Tibial nerve (tissue), 4 donors: ENCODE results near the gene MT2A. TPM values are rescaled to one million over a fixed set of nuclear protein-coding genes. Genes with fewer than 3 reads are reported as not detected.
"Not testable (repeated sequence)": the region's sequence is repeated elsewhere in the genome, so short reads cannot be mapped to it uniquely, and the experiment has no call there.

Experiments used
- DNase-seq, 2 donors: peaks; one replicate each; pipeline ENCODE4 v3.0.0-alpha.2; 2019; ENCODE audit warnings: low spot score in 2 of 2
- H3K27ac ChIP-seq, 4 donors: fragments of 200-600 bp; sonication (generic) in 3 of 4; one replicate each; pipeline ENCODE4 v1.5.1; 2017 to 2019; ENCODE audit warnings: mild to moderate bottlenecking in 1 of 4
- H3K27me3 ChIP-seq, 2 donors: fragments of 200-600 bp; sonication (generic) in 1 of 2; one replicate each; pipeline versions ENCODE4 v1.5.1 to v1.6.0; 2017 to 2019
- H3K36me3 ChIP-seq, 3 donors: fragments of 200-600 bp; sonication (generic); one replicate each; pipeline ENCODE4 v1.5.1; 2018 to 2019
- H3K4me1 ChIP-seq, 4 donors: fragments of 200-600 bp; sonication (generic) in 3 of 4; one replicate each; pipeline ENCODE4 v1.5.1; 2017 to 2019
- H3K4me3 ChIP-seq, 4 donors: fragments of 200-600 bp; sonication (generic) in 3 of 4; one replicate each; pipeline ENCODE4 v1.5.1; 2017 to 2019; ENCODE audit warnings: mild to moderate bottlenecking in 1 of 4, moderate library complexity in 1 of 4
- H3K9me3 ChIP-seq, 4 donors: fragments of 200-600 bp; sonication (generic) in 3 of 4; one replicate each; pipeline ENCODE4 v1.5.1; 2017 to 2019
- CTCF ChIP-seq, 5 experiments: fragments of 200-600 bp in 3 of 5; fragments of 450-650 bp in 2 of 5; sonication (generic) in 3 of 5; IDR thresholded peaks; one replicate each; pipeline ENCODE4 v1.5.1; 2016 to 2019; ENCODE audit warnings: antibody characterized with exemption in 5 of 5, mild to moderate bottlenecking in 3 of 5, moderate library complexity in 2 of 5
- EP300 ChIP-seq, 2 donors: sonication (generic); formaldehyde crosslinking; IDR thresholded peaks; one replicate each; pipeline ENCODE4 v1.6.1; 2017; ENCODE audit warnings: antibody characterized with exemption in 2 of 2, mild to moderate bottlenecking in 1 of 2
- POLR2A ChIP-seq, 2 donors: fragments of 450-650 bp; IDR thresholded peaks; one replicate each; pipeline ENCODE4 v1.6.1; 2017; ENCODE audit warnings: antibody characterized with exemption in 2 of 2, mild to moderate bottlenecking in 2 of 2, moderate library complexity in 2 of 2
- WGBS, 2 donors: methylation state at CpG; one replicate each; pipeline ENCODE4 v1.1.5; 2018; 5-methylcytosine and 5-hydroxymethylcytosine counted together
- total RNA-seq, 4 donors: library from RNA; depleted of rRNA; stranded (reverse); fragments of >200 nt; gene quantifications; one replicate each; pipeline ENCODE4 v1.1.0, GENCODE V29; 2016

MT2A gene
- total RNA-seq, 4 donors from 2014 or later: 154 to 612 (median 354) TPM

- Histone ChIP-seq H3K27ac (no peak overlapping the region), H3K4me3 (no peak overlapping the region), H3K4me1 (peaks cover 0 to 25% (median 12%) of the 10 kb centered on the region in 4 donors), H3K27me3 (no peaks in the 10 kb centered on the region), H3K36me3 (no peaks in the 10 kb centered on the region), H3K9me3 (no peaks in the 10 kb centered on the region)
- 85 to 92% methylated on average over 7 of the region's 8 CpGs for WGBS, 2 donors
- TF ChIP-seq EP300 (IDR thresholded peaks at IDR 0.05) (no peak), POLR2A (IDR thresholded peaks at IDR 0.05) (no peak)
- DNase-seq: no peak
Observed at GRCh38 chr16:56620339-56620897, 12.0 kb downstream of the MT2A start.

- peak overlapping the region in 2 of 4 donors; percentile 28 to 29 for H3K27ac ChIP-seq
- WGBS, 2 donors: 56 to 66% methylated on average over 4 of the region's 4 CpGs
Observed at GRCh38 chr16:56621665-56622445, 13.5 kb downstream of the MT2A start.

GRCh38 chr16:56623184-56623583 lies 14.8 kb downstream of the MT2A start:
- not testable (repeated sequence) for H3K9me3 ChIP-seq, H3K4me3 ChIP-seq, H3K36me3 ChIP-seq, DNase-seq, H3K27ac ChIP-seq, H3K27me3 ChIP-seq
- H3K4me1 ChIP-seq: peaks cover 0 to 29% (median 8%) of the 10 kb centered on the region in 4 donors
- WGBS, 2 donors: 92 to 94% methylated on average over 5 of the region's 5 CpGs

More at GRCh38 chr16:56621665-56622445, 13.5 kb downstream of the MT2A start:
- H3K4me1 ChIP-seq: peaks cover 0 to 35% (median 15%) of the 10 kb centered on the region in 4 donors
- not testable (repeated sequence) for H3K36me3 ChIP-seq, H3K9me3 ChIP-seq, DNase-seq, H3K4me3 ChIP-seq, H3K27me3 ChIP-seq

- TF ChIP-seq EP300 (IDR thresholded peaks at IDR 0.05) (no peak), CTCF (IDR thresholded peaks at IDR 0.05) (no peak), POLR2A (IDR thresholded peaks at IDR 0.05) (no peak)
- H3K9me3 ChIP-seq: no peaks in the 10 kb centered on the region
- no peaks in the 10 kb centered on the region for H3K36me3 ChIP-seq
- no peak for DNase-seq
- H3K4me1 ChIP-seq: peaks cover 0 to 30% (median 7%) of the 10 kb centered on the region in 4 donors
- H3K27me3 ChIP-seq: no peaks in the 10 kb centered on the region
- WGBS, 2 donors: 83 to 88% methylated on average over 2 of the region's 2 CpGs
- H3K4me3 ChIP-seq: no peak overlapping the region
- no peak overlapping the region for H3K27ac ChIP-seq
Observed at GRCh38 chr16:56623637-56624036, 15.3 kb downstream of the MT2A start.

- Histone ChIP-seq H3K9me3 (no peaks in the 10 kb centered on the region), H3K4me1 (peaks cover 0 to 35% (median 7%) of the 10 kb centered on the region in 4 donors), H3K4me3 (peak within 1 kb of the TSS; percentile 48 to 70 (median 66)), H3K36me3 (no peaks in the 10 kb centered on the region), H3K27me3 (no peaks in the 10 kb centered on the region), H3K27ac (peak within 1 kb of the TSS; percentile 72 to 96 (median 90))
- TF ChIP-seq EP300 (IDR thresholded peaks at IDR 0.05) (peak; percentile 64 to 96), POLR2A (IDR thresholded peaks at IDR 0.05) (peak in 1 of 2 donors; percentile 90), CTCF (IDR thresholded peaks at IDR 0.05) (no peak)
- WGBS, 2 donors: 2 to 3% methylated on average over 43 to 50 of the region's 62 CpGs
- DNase-seq: peak; percentile 42 to 43
Observed at GRCh38 chr16:56625140-56625942, 17.0 kb downstream of the MT2A start, which contains the start of gene MT1E. Gene MT1E, plus strand, starts transcription at chr16:56625781. Its CDS starts 71 bp downstream, at chr16:56625852.

GRCh38 chr16:56625943-56626654 lies 17.7 kb downstream of the MT2A start:
- WGBS, 2 donors: 24 to 30% methylated on average over 16 of the region's 16 CpGs
- peak overlapping the region; percentile 48 to 70 (median 66) for H3K4me3 ChIP-seq
- no peaks in the 10 kb centered on the region for H3K36me3 ChIP-seq
- no peaks in the 10 kb centered on the region for H3K9me3 ChIP-seq
- H3K4me1 ChIP-seq: peaks cover 0 to 35% (median 7%) of the 10 kb centered on the region in 4 donors
- peak in 1 of 2 donors; percentile 40 for DNase-seq
- TF ChIP-seq CTCF (IDR thresholded peaks at IDR 0.05) (no peak), EP300 (IDR thresholded peaks at IDR 0.05) (no peak), POLR2A (IDR thresholded peaks at IDR 0.05) (peak in 1 of 2 donors; percentile 4)
- H3K27me3 ChIP-seq: no peaks in the 10 kb centered on the region
- peak overlapping the region; percentile 72 to 96 (median 90) for H3K27ac ChIP-seq
